ENCODE data around the gene ZSCAN31.
"Not testable (repeated sequence)": the region's sequence is repeated elsewhere in the genome, so short reads cannot be mapped to it uniquely, and the experiment has no call there.

Gene ZSCAN31

GRCh38 chr6:28335564-28336283, at the start of gene ZSCAN31:
TSS of gene ZSCAN31 (minus strand) at chr6:28336148. CDS start at chr6:28329683, 6,465 bp downstream.
- DNase-seq, result peak; percentile 97

GRCh38 chr6:28384143-28384533, 48.2 kb upstream of the ZSCAN31 start:
- no peak for DNase-seq

GRCh38 chr6:28383235-28384142, 47.5 kb upstream of the ZSCAN31 start:
- DNase-seq, result peak; percentile 92

GRCh38 chr6:28380381-28380780, 44.4 kb upstream of the ZSCAN31 start:
- no peak for DNase-seq

- DNase-seq, result no peak
Measured at GRCh38 chr6:28378644-28379043, 42.7 kb upstream of the ZSCAN31 start.

GRCh38 chr6:28377879-28378278, 41.9 kb upstream of the ZSCAN31 start:
- DNase-seq, result no peak

GRCh38 chr6:28373925-28374324, 38.0 kb upstream of the ZSCAN31 start:
- DNase-seq, result no peak

GRCh38 chr6:28371706-28372451, 35.9 kb upstream of the ZSCAN31 start:
- DNase-seq, result no peak

- DNase-seq, result no peak
Measured at GRCh38 chr6:28371280-28371679, 35.3 kb upstream of the ZSCAN31 start.

- no peak for DNase-seq
Measured at GRCh38 chr6:28370440-28370839, 34.5 kb upstream of the ZSCAN31 start.

- no peak for DNase-seq
Measured at GRCh38 chr6:28369463-28369862, 33.5 kb upstream of the ZSCAN31 start.

GRCh38 chr6:28368522-28368921, 32.6 kb upstream of the ZSCAN31 start:
- DNase-seq, result peak; percentile 84

GRCh38 chr6:28365590-28365989, 29.6 kb upstream of the ZSCAN31 start:
- not testable (repeated sequence) for DNase-seq

GRCh38 chr6:28360961-28361360, 25.0 kb upstream of the ZSCAN31 start:
- no peak for DNase-seq

GRCh38 chr6:28359562-28359961, 23.6 kb upstream of the ZSCAN31 start:
- DNase-seq, result not testable (repeated sequence)

- no peak for DNase-seq
Measured at GRCh38 chr6:28357036-28357435, 21.1 kb upstream of the ZSCAN31 start.

GRCh38 chr6:28356666-28357020, 20.7 kb upstream of the ZSCAN31 start:
- no peak for DNase-seq

GRCh38 chr6:28355743-28356665, 20.1 kb upstream of the ZSCAN31 start:
- DNase-seq, result peak; percentile 85

GRCh38 chr6:28354688-28355554, 19.0 kb upstream of the ZSCAN31 start:
- no peak for DNase-seq

GRCh38 chr6:28353981-28354676, 18.2 kb upstream of the ZSCAN31 start:
- no peak for DNase-seq

- no peak for DNase-seq
Measured at GRCh38 chr6:28353356-28353755, 17.4 kb upstream of the ZSCAN31 start.

Measured in inflammatory macrophage treated with lipopolysaccharide for 4 hours (primary cell).